ENCODE results near the gene TMEM91.

DNA sequence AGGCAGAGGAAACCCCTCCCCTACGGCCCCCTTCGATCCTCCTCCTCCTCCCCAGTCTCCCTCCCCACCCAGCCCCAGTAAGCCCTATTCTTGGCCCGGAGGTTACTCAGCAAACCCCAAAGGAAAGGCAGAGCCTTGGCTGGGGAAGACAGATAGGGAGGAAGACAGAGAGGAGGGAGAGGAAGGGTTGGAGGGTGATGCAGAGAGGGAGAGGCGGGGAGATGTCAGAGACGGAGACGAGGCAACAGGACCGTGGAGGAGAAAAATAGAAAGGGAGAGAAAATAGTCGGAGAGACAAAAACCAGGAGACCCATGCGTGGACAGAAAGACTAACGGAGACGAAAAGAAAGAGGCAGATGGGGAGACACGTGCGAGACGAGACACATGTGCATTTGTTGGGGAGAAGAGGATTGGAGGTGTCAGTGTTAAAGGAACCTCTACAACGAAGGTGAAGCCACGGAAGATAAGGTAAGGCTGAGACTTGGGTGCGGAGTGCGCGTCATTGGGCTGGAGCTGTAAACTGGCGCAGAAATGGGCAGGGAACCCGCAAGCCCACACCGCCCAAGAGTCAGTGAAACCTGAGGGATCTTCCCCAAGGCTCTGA, 25.5 kb upstream of the TMEM91 start:
- TF ChIP-seq, protein P1, sequence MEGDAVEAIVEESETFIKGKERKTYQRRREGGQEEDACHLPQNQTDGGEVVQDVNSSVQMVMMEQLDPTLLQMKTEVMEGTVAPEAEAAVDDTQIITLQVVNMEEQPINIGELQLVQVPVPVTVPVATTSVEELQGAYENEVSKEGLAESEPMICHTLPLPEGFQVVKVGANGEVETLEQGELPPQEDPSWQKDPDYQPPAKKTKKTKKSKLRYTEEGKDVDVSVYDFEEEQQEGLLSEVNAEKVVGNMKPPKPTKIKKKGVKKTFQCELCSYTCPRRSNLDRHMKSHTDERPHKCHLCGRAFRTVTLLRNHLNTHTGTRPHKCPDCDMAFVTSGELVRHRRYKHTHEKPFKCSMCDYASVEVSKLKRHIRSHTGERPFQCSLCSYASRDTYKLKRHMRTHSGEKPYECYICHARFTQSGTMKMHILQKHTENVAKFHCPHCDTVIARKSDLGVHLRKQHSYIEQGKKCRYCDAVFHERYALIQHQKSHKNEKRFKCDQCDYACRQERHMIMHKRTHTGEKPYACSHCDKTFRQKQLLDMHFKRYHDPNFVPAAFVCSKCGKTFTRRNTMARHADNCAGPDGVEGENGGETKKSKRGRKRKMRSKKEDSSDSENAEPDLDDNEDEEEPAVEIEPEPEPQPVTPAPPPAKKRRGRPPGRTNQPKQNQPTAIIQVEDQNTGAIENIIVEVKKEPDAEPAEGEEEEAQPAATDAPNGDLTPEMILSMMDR (conservative IDR thresholded peaks at IDR 0.05; ENCODE audit: low read length), result no peak
- TF ChIP-seq EZH2phosphoT487 (IDR thresholded peaks at IDR 0.05; ENCODE audit: borderline replicate concordance), result no peak

Data from Loucy (cell line).